GM18505 (cell line): ENCODE data around the gene SVIL.

Experiments used
- ATAC-seq: cut with Tn5 transposase; IDR thresholded peaks from one replicate; pipeline ENCODE4 v1.9.1; 2021; ENCODE audit not compliant: unreplicated experiment
- POLR2A ChIP-seq: IDR thresholded peaks from 4 replicates; pipeline ENCODE4 v1.6.1; 2011; ENCODE audit warnings: borderline replicate concordance; ENCODE audit not compliant: insufficient read depth, insufficient read length; ENCODE audit errors: extremely low read depth

The SVIL gene

DNA sequence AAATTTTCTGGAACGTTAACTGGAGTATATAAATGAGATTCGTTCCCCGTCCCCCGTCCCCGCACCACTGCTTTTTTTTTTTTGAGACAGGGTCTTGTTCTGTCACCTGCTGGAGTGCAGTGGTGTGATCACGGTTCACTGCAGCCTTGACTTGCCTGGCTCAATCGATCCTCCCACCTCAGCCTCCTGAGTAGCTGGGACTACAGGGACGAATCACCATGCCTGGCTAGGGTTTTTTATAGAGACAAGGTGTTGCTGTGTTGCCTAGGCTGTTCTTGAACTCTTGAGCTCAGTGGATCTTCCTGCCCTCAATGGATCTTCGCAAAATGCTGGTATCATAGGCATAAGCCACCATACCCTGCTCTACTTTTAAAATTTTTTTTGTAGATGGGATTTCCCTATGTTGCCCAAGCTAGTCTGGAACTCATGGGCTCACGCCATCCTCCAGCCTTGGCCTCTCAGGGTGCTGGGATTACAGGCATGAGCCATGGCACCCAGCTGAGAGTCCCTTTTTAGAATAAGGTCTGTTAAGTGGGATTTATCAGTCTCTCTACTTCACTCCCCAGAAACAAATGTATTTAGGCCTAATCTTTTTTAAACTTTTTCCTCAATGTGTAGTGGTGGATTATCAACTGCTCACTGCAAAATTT is 223.0 kb downstream of the SVIL start:
- ATAC-seq, result no peak
- no peak for TF ChIP-seq POLR2A

GRCh38 chr10:29409241-29410054 is 225.3 kb downstream of the SVIL start:
- TF ChIP-seq POLR2A, result peak; percentile 70
- peak; percentile 54 for ATAC-seq

DNA sequence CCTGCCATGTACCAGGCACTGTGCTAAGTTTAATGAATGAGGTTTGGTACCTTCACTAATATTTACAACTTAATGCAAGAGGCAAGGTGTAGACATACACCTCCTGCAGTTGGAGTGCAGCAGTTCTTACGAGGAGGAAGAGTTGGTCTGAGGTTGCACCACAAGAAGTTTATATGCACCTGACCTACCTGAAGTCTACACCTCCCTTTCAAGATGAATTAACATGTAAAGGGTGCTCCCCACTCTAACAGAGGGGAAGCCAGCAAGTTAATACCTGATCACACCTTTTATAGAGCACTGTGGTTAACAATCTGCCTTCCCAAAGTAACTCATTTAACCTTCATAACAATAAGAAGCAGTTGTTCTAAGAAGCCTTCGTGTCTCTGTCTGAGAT is 225.9 kb downstream of the SVIL start:
- ATAC-seq, result no peak
- TF ChIP-seq POLR2A, result no peak
